HepG2 (cell line): ENCODE measurements around the gene FSHR. TPM values are rescaled to one million over a fixed set of nuclear protein-coding genes. Genes with fewer than 3 reads are reported as not detected.

ENCODE experiments used
- ATAC-seq: fragments of 200-7000 bp; cut with Tn5 transposase; 3 replicates; pipeline ENCODE4 v1.9.1; 2020; ENCODE audit warnings: mild to moderate bottlenecking, moderate library complexity
- BruUV-seq: library from RNA; stranded (reverse); fragments of 400-500 nt; replicated peaks from 2 replicates; lab custom pipeline; 2021; lab: Mats Ljungman, UMichigan
- CTCF ChIA-PET: fragments of 300-600 bp; formaldehyde crosslinking; extraction: SDS; loops from one replicate; lab custom pipeline; 2021; ENCODE audit warnings: low total read pairs, inconsistent platforms, low intra/inter-chr PET ratio; lab: Yijun Ruan, JAX
- POLR2A ChIA-PET: fragments of 350-600 bp; sonication (Branson Sonifier 250); formaldehyde crosslinking; loops from one replicate; lab custom pipeline; 2020; ENCODE audit warnings: antibody characterized with exemption, inconsistent platforms; lab: Yijun Ruan, JAX
- DNase-seq: peaks from one replicate; pipeline ENCODE4 v3.0.0-alpha.2; 2015; ENCODE audit warnings: low spot score
- FAIRE-seq: peaks from 3 replicates; lab custom pipeline; 2011; peaks lifted over from hg19 to GRCh38; lab: Jason Lieb, UNC
- H2AFZ ChIP-seq: one replicate; pipeline ENCODE4 v1.6.1; 2011; ENCODE audit warnings: low read length, inconsistent platforms
- H3K27ac ChIP-seq: fragments of 300-600 bp; 3 replicates; pipeline ENCODE4 v1.8.0; 2011; ENCODE audit warnings: mixed run types, mild to moderate bottlenecking, mixed read lengths, low read length, inconsistent platforms; ENCODE audit not compliant: insufficient read depth; ENCODE audit errors: extremely low read length
- H3K27me3 ChIP-seq, 2 experiments: fragments of 200-600 bp in 1 of 2; 2 replicates in 1 of 2; 3 replicates in 1 of 2; pipeline versions ENCODE4 v1.6.0 to v1.8.0; 2011; ENCODE audit warnings: low read length in 2 of 2, mild to moderate bottlenecking in 2 of 2, moderate library complexity in 2 of 2, inconsistent platforms in 1 of 2; ENCODE audit not compliant: insufficient read depth in 2 of 2, control insufficient read depth in 1 of 2
- H3K36me3 ChIP-seq, 2 experiments: fragments of 200-600 bp in 1 of 2; replicated peaks in 1 of 2; 2 replicates in 1 of 2; 3 replicates in 1 of 2; pipeline versions ENCODE4 v1.5.1 to v1.8.0; 2011; ENCODE audit warnings: low read length in 2 of 2, inconsistent platforms in 1 of 2; ENCODE audit not compliant: insufficient read depth in 2 of 2, control insufficient read depth in 1 of 2
- H3K4me1 ChIP-seq: 2 replicates; pipeline ENCODE4 v1.5.1; 2012; ENCODE audit warnings: low read length, inconsistent platforms; ENCODE audit not compliant: insufficient read depth
- H3K4me2 ChIP-seq: 2 replicates; pipeline ENCODE4 v1.6.0; 2011; ENCODE audit warnings: low read depth, low read length, inconsistent platforms
- H3K4me3 ChIP-seq, 3 experiments: fragments of 200-600 bp in 1 of 3; sonication (generic), shearing (Covaris generic) in 1 of 3; replicated peaks in 1 of 3; 2 replicates each; pipeline ENCODE4 v1.5.1; 2011 to 2016; ENCODE audit warnings: low read length in 3 of 3, inconsistent platforms in 2 of 3, low read depth in 2 of 3, mild to moderate bottlenecking in 2 of 3, control low read depth in 1 of 3, mixed read lengths in 1 of 3; ENCODE audit not compliant: insufficient read depth in 1 of 3
- H3K79me2 ChIP-seq: one replicate; pipeline ENCODE4 v1.6.1; 2011; ENCODE audit warnings: low read length, inconsistent platforms; ENCODE audit not compliant: insufficient read depth
- H3K9ac ChIP-seq: 2 replicates; pipeline ENCODE4 v1.6.0; 2011; ENCODE audit warnings: mild to moderate bottlenecking, low read depth, low read length, inconsistent platforms; ENCODE audit not compliant: insufficient read depth
- H3K9me3 ChIP-seq: 2 replicates; pipeline ENCODE4 v1.5.1; 2012; ENCODE audit warnings: mild to moderate bottlenecking, low read length
- H4K20me1 ChIP-seq: 2 replicates; pipeline ENCODE4 v1.6.0; 2011; ENCODE audit warnings: inconsistent platforms, mild to moderate bottlenecking, low read length, moderate library complexity; ENCODE audit not compliant: insufficient read depth
- MAFF ChIP-seq: IDR thresholded peaks from 2 replicates; pipeline ENCODE4 v1.6.1; 2011; ENCODE audit warnings: low read depth, low read length, improper control_type of control experiment
- MAFK ChIP-seq, 2 experiments: IDR thresholded peaks in 1 of 2; conservative IDR thresholded peaks in 1 of 2; 2 replicates each; pipeline ENCODE4 v1.6.1; 2011; ENCODE audit warnings: improper control_type of control experiment in 2 of 2, low read length in 2 of 2
- NR2F2 ChIP-seq: IDR thresholded peaks from 2 replicates; pipeline ENCODE4 v1.6.1; 2012; ENCODE audit warnings: low read depth, inconsistent platforms, borderline replicate concordance
- ZNF768 ChIP-seq: sonication (generic); formaldehyde crosslinking; IDR thresholded peaks from 2 replicates; pipeline ENCODE4 v1.4.0; 2020; ENCODE audit warnings: missing genetic modification reagents
- whole genome bisulfite sequencing: methylation state at CpG from one replicate; pipeline ENCODE4 v1.1.6; 2017; ENCODE audit warnings: low lambda C conversion rate; 5-methylcytosine and 5-hydroxymethylcytosine counted together
- in situ Hi-C: cut with HindIII; loops from 2 replicates; pipeline ENCODE4 v1.10.0; 2017; ENCODE audit warnings: low pct_unique_long_range_greater_than_20kb; ENCODE audit not compliant: extremely low pct_ligation_motif_present
- intact Hi-C: fragments of 100-400 bp; cut with micrococcal nuclease; formaldehyde crosslinking; loops from one replicate; pipeline ENCODE4 v1.10.0; 2022; ENCODE audit not compliant: unreplicated experiment
- polyA plus RNA-seq, 8 experiments: library from polyadenylated mRNA; depleted of rRNA in 3 of 8; stranded (reverse) in 7 of 8; unstranded in 1 of 8; fragments of >200 nt; fragmentation: Illumina TruSeq in 4 of 8; extraction: Trizol in 4 of 8; gene quantifications; 2 replicates each; pipeline versions ENCODE4 v1.2.1 to v1.2.3, GENCODE V29; 2011 to 2016; ENCODE audit warnings: low read depth in 4 of 8, missing spikeins in 1 of 8, mixed read lengths in 1 of 8; ENCODE audit not compliant: insufficient read depth in 1 of 8
- total RNA-seq, 5 experiments: library from RNA; depleted of rRNA; stranded (reverse); fragments of >200 nt; fragmentation: Illumina TruSeq; extraction: Trizol; gene quantifications; 2 replicates each; pipeline ENCODE4 v1.2.3, GENCODE V29; 2016; ENCODE audit warnings: low read depth in 1 of 5

Gene FSHR
- total and polyA plus RNA-seq, 2 of the 13 experiments (the other 11 are each of a cell fraction or from before 2014, with no cell fraction given), result not detected

GRCh38 chr2:49000695-49001094, 153.6 kb downstream of the FSHR start:
- no peak overlapping the region for H2AFZ ChIP-seq
- H3K79me2 ChIP-seq, result no peaks in the 10 kb centered on the region
- H3K36me3 ChIP-seq, result no peaks in the 10 kb centered on the region
- BruUV-seq, result no TSS peak
- no peak overlapping the region for H3K27ac ChIP-seq
- no peaks in the 10 kb centered on the region for H3K9me3 ChIP-seq
- intact Hi-C loops, result no loop called here
- ChIA-PET CTCF (no interaction called here), POLR2A (no interaction called here)
- in situ Hi-C loops, result no loop called here
- no peak overlapping the region for H3K9ac ChIP-seq
- TF ChIP-seq ZNF768 (CRISPR knock-in tag), result no peak
- H3K4me3 ChIP-seq, result no peak overlapping the region
- ATAC-seq (no peak), FAIRE-seq (no peak), DNase-seq (no peak)
- no peaks in the 10 kb centered on the region for H3K4me1 ChIP-seq
- no peaks in the 10 kb centered on the region for H3K27me3 ChIP-seq
- H4K20me1 ChIP-seq, result no peaks in the 10 kb centered on the region
- no peak overlapping the region for H3K4me2 ChIP-seq

- no peaks in the 10 kb centered on the region for H3K36me3 ChIP-seq
- 3% methylated on average over 2 of the region's 2 CpGs for WGBS
- no TSS peak for BruUV-seq
- no peak overlapping the region for H2AFZ ChIP-seq
- no peak overlapping the region for H3K4me3 ChIP-seq
- DNase-seq (no peak), ATAC-seq (no peak), FAIRE-seq (no peak)
- no peaks in the 10 kb centered on the region for H3K79me2 ChIP-seq
- TF ChIP-seq MAFF (peak; percentile 66), NR2F2 (no peak), MAFK (conservative IDR thresholded peaks at IDR 0.05 in 1 of 2, IDR thresholded peaks at IDR 0.05 in 1 of 2; ENCODE audit: low read length in 2 of 2) (peak; percentile 61 to 81)
- ChIA-PET POLR2A (no interaction called here), CTCF (no interaction called here)
- H3K4me2 ChIP-seq, result no peak overlapping the region
- intact Hi-C loops (no loop called here), in situ Hi-C loops (no loop called here)
- H3K27ac ChIP-seq, result no peak overlapping the region
- no peaks in the 10 kb centered on the region for H3K27me3 ChIP-seq
- H3K9ac ChIP-seq, result no peak overlapping the region
- no peaks in the 10 kb centered on the region for H3K4me1 ChIP-seq
- no peaks in the 10 kb centered on the region for H3K9me3 ChIP-seq
- H4K20me1 ChIP-seq, result no peaks in the 10 kb centered on the region
These were observed 155.9 kb downstream of the FSHR start for GRCh38 chr2:48998449-48998848.
